SK-N-SH (cell line): ENCODE data around the gene ZKSCAN5. TPM values are rescaled to one million over a fixed set of nuclear protein-coding genes. Genes with fewer than 3 reads are reported as not detected.

Experiments used
- CTCF ChIA-PET: fragments of 300-600, 350-600 bp; formaldehyde crosslinking; extraction: SDS; loops from one replicate; lab custom pipeline; 2021; lab: Yijun Ruan, JAX
- POLR2A ChIA-PET: fragments of 350-600 bp; sonication (Branson Sonifier 250); formaldehyde crosslinking; extraction: SDS; loops from one replicate; lab custom pipeline; 2020; ENCODE audit warnings: antibody characterized with exemption, inconsistent platforms; lab: Yijun Ruan, JAX
- DNase-seq: peaks from one replicate; pipeline ENCODE4 v3.0.0; 2012
- H2AFZ ChIP-seq: fragments of 200-600 bp; sonication (generic); 2 replicates; pipeline ENCODE4 v1.8.1; 2016; ENCODE audit warnings: antibody characterized with exemption, mild to moderate bottlenecking, low read depth
- H3F3A ChIP-seq: fragments of 200-600 bp; sonication (generic); replicated peaks from 2 replicates; pipeline ENCODE3; 2016; ENCODE audit warnings: antibody characterized with exemption, mild to moderate bottlenecking; ENCODE audit not compliant: insufficient read depth
- H3K27ac ChIP-seq, 2 experiments: fragments of 200-500 bp in 1 of 2; fragments of 200-600 bp in 1 of 2; sonication (Bioruptor generic) in 1 of 2; sonication (generic), shearing (Covaris generic) in 1 of 2; 2 replicates each; pipeline versions ENCODE4 v1.5.1 to v1.6.1; 2014 to 2016; ENCODE audit warnings: low read depth in 2 of 2, inconsistent platforms in 1 of 2, low read length in 1 of 2, mild to moderate bottlenecking in 1 of 2, mixed read lengths in 1 of 2
- H3K27me3 ChIP-seq: fragments of 200-600 bp; sonication (generic), shearing (Covaris generic); 2 replicates; pipeline ENCODE4 v1.6.1; 2016; ENCODE audit warnings: mixed run types; ENCODE audit not compliant: insufficient read depth
- H3K36me3 ChIP-seq, 2 experiments: fragments of 200-500 bp in 1 of 2; fragments of 200-600 bp in 1 of 2; sonication (Bioruptor generic) in 1 of 2; sonication (generic) in 1 of 2; replicated peaks in 1 of 2; 2 replicates each; pipeline versions ENCODE3 to v1.5.1; 2014 to 2016; ENCODE audit warnings: low read length in 1 of 2, mild to moderate bottlenecking in 1 of 2; ENCODE audit not compliant: insufficient read depth in 2 of 2, control insufficient read depth in 1 of 2
- H3K4me1 ChIP-seq, 2 experiments: fragments of 200-500 bp in 1 of 2; fragments of 200-600 bp in 1 of 2; sonication (Bioruptor generic) in 1 of 2; sonication (generic), shearing (Covaris generic) in 1 of 2; 2 replicates each; pipeline versions ENCODE4 v1.5.1 to v1.6.1; 2014 to 2016; ENCODE audit warnings: low read depth in 1 of 2, low read length in 1 of 2, mixed run types in 1 of 2; ENCODE audit not compliant: insufficient read depth in 2 of 2, control insufficient read depth in 1 of 2
- H3K4me2 ChIP-seq: fragments of 200-600 bp; sonication (generic), shearing (Covaris generic); 2 replicates; pipeline ENCODE4 v1.6.1; 2017; ENCODE audit warnings: mixed run types
- H3K4me3 ChIP-seq, 2 experiments: fragments of 200-500 bp in 1 of 2; fragments of 200-600 bp in 1 of 2; sonication (Bioruptor generic) in 1 of 2; sonication (generic), shearing (Covaris generic) in 1 of 2; 2 replicates each; pipeline versions ENCODE4 v1.5.1 to v1.8.1; 2014 to 2016; ENCODE audit warnings: low read depth in 2 of 2, inconsistent platforms in 1 of 2, low read length in 1 of 2, mild to moderate bottlenecking in 1 of 2, mixed read lengths in 1 of 2, moderate library complexity in 1 of 2
- H3K79me2 ChIP-seq: fragments of 200-600 bp; sonication (generic); 2 replicates; pipeline ENCODE4 v1.8.1; 2017; ENCODE audit warnings: mild to moderate bottlenecking; ENCODE audit not compliant: insufficient read depth
- H3K9ac ChIP-seq: fragments of 200-600 bp; sonication (generic); 2 replicates; pipeline ENCODE4 v1.6.1; 2017; ENCODE audit warnings: mixed run types
- H3K9me2 ChIP-seq: fragments of 200-600 bp; sonication (generic); 2 replicates; pipeline ENCODE4 v1.6.1; 2017; ENCODE audit warnings: mixed run types
- H3K9me3 ChIP-seq: fragments of 200-600 bp; sonication (generic); 2 replicates; pipeline ENCODE4 v1.6.1; 2017; ENCODE audit warnings: mixed run types, mild to moderate bottlenecking, moderate library complexity
- H4K20me1 ChIP-seq: fragments of 200-600 bp; sonication (generic); 2 replicates; pipeline ENCODE4 v1.6.1; 2017; ENCODE audit warnings: mild to moderate bottlenecking, mixed run types; ENCODE audit not compliant: insufficient read depth
- CHD2 ChIP-seq: fragments of 150-350 bp; IDR thresholded peaks from 2 replicates; pipeline ENCODE4 v1.6.1; 2018; ENCODE audit warnings: low read length; ENCODE audit not compliant: partially characterized antibody
- CTCF ChIP-seq: fragments of 200-600 bp; sonication (generic); IDR thresholded peaks from 2 replicates; pipeline ENCODE4 v1.6.1; 2017; ENCODE audit warnings: antibody characterized with exemption, mild to moderate bottlenecking, moderate library complexity
- ELF1 ChIP-seq: IDR thresholded peaks from 2 replicates; pipeline ENCODE4 v1.4.0; 2012
- EP300 ChIP-seq, 2 experiments: IDR thresholded peaks; 2 replicates each; pipeline versions ENCODE4 v1.4.0 to v1.6.1; 2012; ENCODE audit warnings: borderline replicate concordance in 1 of 2, low read depth in 1 of 2, low read length in 1 of 2
- FOSL2 ChIP-seq: IDR thresholded peaks from 2 replicates; pipeline ENCODE4 v1.4.0; 2012; ENCODE audit warnings: low read depth, mild to moderate bottlenecking, moderate library complexity, borderline replicate concordance
- MAX ChIP-seq: IDR thresholded peaks from 2 replicates; pipeline ENCODE4 v1.4.0; 2012; ENCODE audit warnings: low read depth
- MXI1 ChIP-seq: IDR thresholded peaks from 2 replicates; pipeline ENCODE4 v1.6.1; 2012; ENCODE audit warnings: mild to moderate bottlenecking, low read depth, low read length, improper control_type of control experiment
- NRF1 ChIP-seq: IDR thresholded peaks from 2 replicates; pipeline ENCODE4 v1.6.1; 2012; ENCODE audit warnings: low read depth, mild to moderate bottlenecking, low read length
- POLR2AphosphoS5 ChIP-seq: IDR thresholded peaks from 2 replicates; pipeline ENCODE4 v1.6.1; 2012; ENCODE audit warnings: low read depth, low read length
- RXRA ChIP-seq: IDR thresholded peaks from 2 replicates; pipeline ENCODE4 v1.4.0; 2012; ENCODE audit warnings: low read depth, mild to moderate bottlenecking, borderline replicate concordance
- SIN3A ChIP-seq: IDR thresholded peaks from 2 replicates; pipeline ENCODE4 v1.6.1; 2012; ENCODE audit warnings: low read depth, mild to moderate bottlenecking, low read length, moderate library complexity, borderline replicate concordance
- TAF1 ChIP-seq: IDR thresholded peaks from 2 replicates; pipeline ENCODE4 v1.6.1; 2012; ENCODE audit warnings: low read depth, mild to moderate bottlenecking, low read length, moderate library complexity, borderline replicate concordance
- TEAD4 ChIP-seq: IDR thresholded peaks from 2 replicates; pipeline ENCODE4 v1.4.0; 2012; ENCODE audit warnings: mild to moderate bottlenecking, borderline replicate concordance; ENCODE audit not compliant: insufficient read depth
- USF2 ChIP-seq: fragments of 150-350 bp; IDR thresholded peaks from 2 replicates; pipeline ENCODE4 v1.6.1; 2017; ENCODE audit warnings: antibody characterized with exemption, low read length, low read depth, borderline replicate concordance
- YY1 ChIP-seq: IDR thresholded peaks from 2 replicates; pipeline ENCODE4 v1.4.0; 2012; ENCODE audit warnings: low read depth, mild to moderate bottlenecking
- ZBTB33 ChIP-seq: IDR thresholded peaks from 2 replicates; pipeline ENCODE4 v1.4.0; 2012; ENCODE audit warnings: low read depth, borderline replicate concordance
- WGBS: methylation state at CpG from one replicate; pipeline ENCODE4 v1.1.6; 2017; ENCODE audit warnings: low lambda C conversion rate; 5-methylcytosine and 5-hydroxymethylcytosine counted together
- polyA plus RNA-seq, 3 experiments: library from polyadenylated mRNA; depleted of rRNA; stranded (reverse); fragments of >200 nt; gene quantifications; 2 replicates each; pipeline ENCODE4 v1.2.3, GENCODE V29; 2012

Gene ZKSCAN5
- polyA plus RNA-seq, 1 of the 3 experiments (the other 2 are of a cell fraction), result 7.5 TPM

GRCh38 chr7:99498546-99498944 lies 5.9 kb upstream of the ZKSCAN5 start:
- peak overlapping the region; percentile 74 for H3K9ac ChIP-seq
- H3F3A ChIP-seq, result peaks cover 7% of the 10 kb centered on the region
- peaks cover 18% of the 10 kb centered on the region for H4K20me1 ChIP-seq
- TF ChIP-seq MAX (no peak), RXRA (no peak), ELF1 (no peak), CTCF (no peak), ZBTB33 (no peak), NRF1 (no peak), FOSL2 (no peak), TAF1 (no peak), CHD2 (no peak)
- peaks cover 12 to 42% of the 10 kb centered on the region in 2 experiments for H3K36me3 ChIP-seq
- H3K4me2 ChIP-seq, result peak overlapping the region; percentile 91
- peaks cover 78% of the 10 kb centered on the region for H3K79me2 ChIP-seq
- ChIA-PET POLR2A (no interaction called here), CTCF (interaction anchor here (0.7 kb wide), 1 partner anchor 49 kb away, joined by 3 read pairs; no protein-coding TSS in a partner anchor)
- peaks cover 7% of the 10 kb centered on the region; the same call in 1 of the 2 replicates for H3K9me3 ChIP-seq
- peak overlapping the region in 1 of 2 experiments; percentile 87; a peak in 1 of 4 replicates for H3K27ac ChIP-seq
- WGBS, result 34% methylated on average over 10 of the region's 11 CpGs
- peak overlapping the region; percentile 65 to 80 for H3K4me3 ChIP-seq
- H2AFZ ChIP-seq, result no peak overlapping the region
- H3K27me3 ChIP-seq, result no peaks in the 10 kb centered on the region
- peaks cover 9 to 10% of the 10 kb centered on the region in 2 experiments; a peak in 3 of 4 replicates for H3K4me1 ChIP-seq
- H3K9me2 ChIP-seq, result no peaks in the 10 kb centered on the region
- DNase-seq, result peak; percentile 32

- H2AFZ ChIP-seq, result peak overlapping the region; percentile 90; the same call in 1 of the 2 replicates
- CTCF ChIA-PET, result interaction anchor here (0.7 to 1.4 kb wide), 2 partner anchors 50 to 81 kb away, joined by 3 to 4 read pairs; no protein-coding TSS in a partner anchor
- H3K4me3 ChIP-seq, result peak overlapping the region; percentile 65 to 80
- peaks cover 4 to 34% of the 10 kb centered on the region in 2 experiments for H3K36me3 ChIP-seq
- H3K79me2 ChIP-seq, result peaks cover 70% of the 10 kb centered on the region
- TF ChIP-seq SIN3A (no peak), RXRA (no peak), YY1 (no peak), MXI1 (no peak), TEAD4 (no peak), POLR2AphosphoS5 (no peak), EP300 (IDR thresholded peaks at IDR 0.05; ENCODE audit: borderline replicate concordance in 1 of 2, low read depth in 1 of 2, low read length in 1 of 2) (no peak), ZBTB33 (no peak), MAX (no peak), USF2 (no peak)
- TF ChIP-seq, all 33 proteins: peak for 0
- Histone ChIP-seq H3K9ac (peak overlapping the region; percentile 74), H3K4me1 (peaks cover 9 to 10% of the 10 kb centered on the region in 2 experiments; a peak in 3 of 4 replicates), H3K27ac (peak overlapping the region; percentile 75 to 87), H3K27me3 (no peaks in the 10 kb centered on the region), H3K9me3 (no peaks in the 10 kb centered on the region), H4K20me1 (peaks cover 18% of the 10 kb centered on the region), H3K4me2 (peak overlapping the region; percentile 91), H3F3A (peaks cover 7% of the 10 kb centered on the region), H3K9me2 (no peaks in the 10 kb centered on the region)
- no peak for DNase-seq
- WGBS, result 2% methylated on average over 11 of the region's 14 CpGs
- POLR2A ChIA-PET, result interaction anchor here (0.5 to 1.7 kb wide), 8 partner anchors 12 to 118 kb away, joined by 3 to 15 read pairs (median 6); partner anchors contain the start of genes BUD31, FAM200A, PDAP1 and ZNF655
Measured at GRCh38 chr7:99499371-99499720, 5.1 kb upstream of the ZKSCAN5 start.
